ENCODE measurements around the gene IKZF1.

IKZF1 gene

GRCh38 chr7:50283731-50284130, 20.8 kb upstream of the IKZF1 start:
- DNase-seq (ENCODE audit: low read depth in 2 of 2): no peak

GRCh38 chr7:50284296-50284695, 20.2 kb upstream of the IKZF1 start:
- DNase-seq (ENCODE audit: low read depth in 2 of 2): no peak

GRCh38 chr7:50285269-50285668, 19.2 kb upstream of the IKZF1 start:
- DNase-seq (ENCODE audit: low read depth in 2 of 2): no peak

- no peak for DNase-seq (ENCODE audit: low read depth in 2 of 2)
These were observed 17.4 kb upstream of the IKZF1 start for GRCh38 chr7:50287129-50287528.

- DNase-seq (ENCODE audit: low read depth in 2 of 2): no peak
These were observed 12.3 kb upstream of the IKZF1 start for GRCh38 chr7:50292165-50292757.

- DNase-seq (ENCODE audit: low read depth in 2 of 2): no peak
These were observed 11.8 kb upstream of the IKZF1 start for GRCh38 chr7:50292763-50293162.

GRCh38 chr7:50293509-50294179, 10.9 kb upstream of the IKZF1 start:
- DNase-seq (ENCODE audit: low read depth in 2 of 2): no peak

- DNase-seq (ENCODE audit: low read depth in 2 of 2): no peak
These were observed 9.4 kb upstream of the IKZF1 start for GRCh38 chr7:50295133-50295532.

GRCh38 chr7:50296799-50297198, 7.7 kb upstream of the IKZF1 start:
- DNase-seq (ENCODE audit: low read depth in 2 of 2): no peak

- DNase-seq (ENCODE audit: low read depth in 2 of 2): no peak
These were observed 5.5 kb upstream of the IKZF1 start for GRCh38 chr7:50298811-50299562.

GRCh38 chr7:50300336-50300735, 4.2 kb upstream of the IKZF1 start:
- DNase-seq (ENCODE audit: low read depth in 2 of 2): no peak

- DNase-seq (ENCODE audit: low read depth in 2 of 2): no peak
These were observed 1.8 kb upstream of the IKZF1 start for GRCh38 chr7:50302486-50303334.

- DNase-seq (ENCODE audit: low read depth in 2 of 2): no peak
These were observed 984 bp upstream of the IKZF1 start for GRCh38 chr7:50303335-50304128.

- DNase-seq (ENCODE audit: low read depth in 2 of 2): no peak
These were observed 531 bp downstream of the IKZF1 start for GRCh38 chr7:50304911-50305582.

GRCh38 chr7:50305583-50306493, 1.3 kb downstream of the IKZF1 start:
- no peak for DNase-seq (ENCODE audit: low read depth in 2 of 2)

- no peak for DNase-seq (ENCODE audit: low read depth in 2 of 2)
These were observed 2.2 kb downstream of the IKZF1 start for GRCh38 chr7:50306494-50307367.

- DNase-seq (ENCODE audit: low read depth in 2 of 2): no peak
These were observed 3.0 kb downstream of the IKZF1 start for GRCh38 chr7:50307368-50308032.

GRCh38 chr7:50308203-50308531, 3.7 kb downstream of the IKZF1 start:
- DNase-seq (ENCODE audit: low read depth in 2 of 2): no peak

Data from stimulated activated CD4-positive, alpha-beta T cell treated with anti-CD3 and anti-CD28 coated beads, Interleukin-15, amount 100 ng/mL, for 48 hours (primary cell).